ENCODE results near the gene NRK.

NRK gene

GRCh38 chrX:105882581-105883275 is 60.4 kb downstream of the NRK start:
- Histone ChIP-seq H3K27ac (ENCODE audit: extremely low read depth, low read depth, low read length) (no peak overlapping the region), H3K4me3 (ENCODE audit: low read depth, low read length) (no peak overlapping the region), H3K36me3 (ENCODE audit: control insufficient read depth in 2 of 2, insufficient read depth in 1 of 2, low read length in 2 of 2) (no peaks in the 10 kb centered on the region), H3K4me1 (ENCODE audit: control insufficient read depth, insufficient read depth, low read length) (no peaks in the 10 kb centered on the region), H3K9me3 (ENCODE audit: control insufficient read depth, insufficient read depth, low read depth, low read length) (no peaks in the 10 kb centered on the region)
- ChIA-PET POLR2A (interaction anchor here (0.6 kb wide), 1 partner anchor 99 kb away, joined by 5 read pairs; no protein-coding TSS in a partner anchor), CTCF (interaction anchor here (0.6 kb wide), 1 partner anchor 65 kb away, joined by 3 read pairs; no protein-coding TSS in a partner anchor)
- no peak for TF ChIP-seq SCRT2 (tag by site-specific recombination; IDR thresholded peaks at IDR 0.05)
- no peak for TF ChIP-seq ZNF548 (tag by site-specific recombination; IDR thresholded peaks at IDR 0.05)
- no peak for TF ChIP-seq ZSCAN18 (tag by site-specific recombination; IDR thresholded peaks at IDR 0.05)

- H3K9me3 ChIP-seq (ENCODE audit: control insufficient read depth, insufficient read depth, low read depth, low read length), result no peaks in the 10 kb centered on the region
- H3K4me1 ChIP-seq (ENCODE audit: control insufficient read depth, insufficient read depth, low read length), result no peaks in the 10 kb centered on the region
- H3K36me3 ChIP-seq (ENCODE audit: control insufficient read depth in 2 of 2, insufficient read depth in 1 of 2, low read length in 2 of 2), result no peaks in the 10 kb centered on the region
- H3K27ac ChIP-seq (ENCODE audit: extremely low read depth, low read depth, low read length), result no peak overlapping the region
- TF ChIP-seq SALL2 (tag by site-specific recombination; IDR thresholded peaks at IDR 0.05; ENCODE audit: borderline replicate concordance) (no peak), YY1 (tag by site-specific recombination; IDR thresholded peaks at IDR 0.05) (no peak), SP7 (tag by site-specific recombination; IDR thresholded peaks at IDR 0.05) (no peak), ZNF692 (tag by site-specific recombination; IDR thresholded peaks at IDR 0.05) (no peak), ZNF580 (tag by site-specific recombination; IDR thresholded peaks at IDR 0.05) (no peak), ZBTB10 (tag by site-specific recombination; IDR thresholded peaks at IDR 0.05) (no peak), TRIM28 (IDR thresholded peaks at IDR 0.05; ENCODE audit: borderline replicate concordance, low read length) (no peak), ZNF76 (tag by site-specific recombination; IDR thresholded peaks at IDR 0.05; ENCODE audit: borderline replicate concordance, low read depth) (no peak), ZFP41 (tag by site-specific recombination; IDR thresholded peaks at IDR 0.05; ENCODE audit: borderline replicate concordance) (no peak), PRDM1 (tag by site-specific recombination; IDR thresholded peaks at IDR 0.05) (no peak)
- ChIA-PET POLR2A (no interaction called here), CTCF (no interaction called here)
- no peak overlapping the region for H3K4me3 ChIP-seq (ENCODE audit: low read depth, low read length)
Observed at GRCh38 chrX:105894721-105895120, 72.4 kb downstream of the NRK start.

GRCh38 chrX:105909576-105909975 is 87.2 kb downstream of the NRK start:
- Histone ChIP-seq H3K4me1 (ENCODE audit: control insufficient read depth, insufficient read depth, low read length) (no peaks in the 10 kb centered on the region), H3K9me3 (ENCODE audit: control insufficient read depth, insufficient read depth, low read depth, low read length) (no peaks in the 10 kb centered on the region), H3K27ac (ENCODE audit: extremely low read depth, low read depth, low read length) (no peak overlapping the region), H3K36me3 (ENCODE audit: control insufficient read depth in 2 of 2, insufficient read depth in 1 of 2, low read length in 2 of 2) (no peaks in the 10 kb centered on the region), H3K4me3 (ENCODE audit: low read depth, low read length) (no peak overlapping the region)
- CTCF ChIA-PET, result interaction anchor here (0.7 kb wide), 1 partner anchor 206 kb away, joined by 5 read pairs; no protein-coding TSS in a partner anchor
- POLR2A ChIA-PET, result no interaction called here
- TF ChIP-seq PBX3 (CRISPR knock-in tag; IDR thresholded peaks at IDR 0.05), result no peak
- no peak for TF ChIP-seq ZNF791 (tag by site-specific recombination; IDR thresholded peaks at IDR 0.05)
- TF ChIP-seq ZNF626 (tag by site-specific recombination; IDR thresholded peaks at IDR 0.05), result no peak
- TF ChIP-seq ZNF202 (tag by site-specific recombination; IDR thresholded peaks at IDR 0.05; ENCODE audit: borderline replicate concordance), result no peak
- TF ChIP-seq ZSCAN5A (tag by site-specific recombination; IDR thresholded peaks at IDR 0.05), result no peak
- no peak for TF ChIP-seq ZFP41 (tag by site-specific recombination; IDR thresholded peaks at IDR 0.05; ENCODE audit: borderline replicate concordance)
- TF ChIP-seq ZNF274 (IDR thresholded peaks at IDR 0.05; ENCODE audit: low read length), result no peak
- TF ChIP-seq ZNF274 (tag by site-specific recombination; IDR thresholded peaks at IDR 0.05; ENCODE audit: borderline replicate concordance), result no peak

Data from HEK293 (cell line).